ENCODE data around the gene SULT1C3.

SULT1C3 gene

DNA sequence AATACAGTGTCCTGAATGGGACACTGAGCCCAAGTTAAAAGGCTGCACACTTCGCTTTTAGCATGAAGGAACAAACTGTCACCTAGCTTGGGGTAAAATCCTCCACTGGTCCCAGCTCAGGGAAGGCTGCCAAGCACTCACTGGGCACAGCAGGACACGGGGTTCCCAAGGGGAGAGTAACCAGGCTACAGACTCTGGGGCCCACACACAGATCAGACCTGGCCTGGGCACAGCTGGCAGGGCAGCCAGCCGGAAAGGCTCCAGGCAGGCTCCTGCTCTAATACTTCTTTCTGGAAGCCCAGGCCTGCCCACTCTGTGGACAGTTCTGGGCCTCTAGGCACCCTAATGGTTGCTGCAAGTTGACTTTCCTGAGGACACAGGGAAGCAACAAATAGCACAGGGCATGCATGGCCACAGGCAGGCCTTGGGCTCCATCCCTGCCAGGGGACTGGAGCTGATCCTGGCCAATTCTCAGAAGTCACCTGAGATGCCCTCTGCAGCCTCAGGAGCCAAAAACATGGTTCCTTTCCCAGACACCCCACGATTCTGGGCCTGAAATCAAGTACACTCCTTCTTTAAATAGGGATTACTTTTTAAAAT lies 18.7 kb upstream of the SULT1C3 start:
- intact Hi-C loops (cut with DNase I; ENCODE audit: low total_unique reads): no loop called here
- Histone ChIP-seq H3K27me3 (no peaks in the 10 kb centered on the region), H3K27ac (peak overlapping the region in 1 of 2 donors; percentile 52), H3K4me3 (no peak overlapping the region), H3K36me3 (no peaks in the 10 kb centered on the region), H3K9me3 (peaks cover 0 to 11% (median 8%) of the 10 kb centered on the region in 3 donors), H3K4me1 (peaks cover 0 to 25% (median 0%) of the 10 kb centered on the region in 4 donors)
- peak; percentile 28 to 88 for DNase-seq
- TF ChIP-seq, protein P1, sequence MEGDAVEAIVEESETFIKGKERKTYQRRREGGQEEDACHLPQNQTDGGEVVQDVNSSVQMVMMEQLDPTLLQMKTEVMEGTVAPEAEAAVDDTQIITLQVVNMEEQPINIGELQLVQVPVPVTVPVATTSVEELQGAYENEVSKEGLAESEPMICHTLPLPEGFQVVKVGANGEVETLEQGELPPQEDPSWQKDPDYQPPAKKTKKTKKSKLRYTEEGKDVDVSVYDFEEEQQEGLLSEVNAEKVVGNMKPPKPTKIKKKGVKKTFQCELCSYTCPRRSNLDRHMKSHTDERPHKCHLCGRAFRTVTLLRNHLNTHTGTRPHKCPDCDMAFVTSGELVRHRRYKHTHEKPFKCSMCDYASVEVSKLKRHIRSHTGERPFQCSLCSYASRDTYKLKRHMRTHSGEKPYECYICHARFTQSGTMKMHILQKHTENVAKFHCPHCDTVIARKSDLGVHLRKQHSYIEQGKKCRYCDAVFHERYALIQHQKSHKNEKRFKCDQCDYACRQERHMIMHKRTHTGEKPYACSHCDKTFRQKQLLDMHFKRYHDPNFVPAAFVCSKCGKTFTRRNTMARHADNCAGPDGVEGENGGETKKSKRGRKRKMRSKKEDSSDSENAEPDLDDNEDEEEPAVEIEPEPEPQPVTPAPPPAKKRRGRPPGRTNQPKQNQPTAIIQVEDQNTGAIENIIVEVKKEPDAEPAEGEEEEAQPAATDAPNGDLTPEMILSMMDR (IDR thresholded peaks at IDR 0.05): no peak

DNA sequence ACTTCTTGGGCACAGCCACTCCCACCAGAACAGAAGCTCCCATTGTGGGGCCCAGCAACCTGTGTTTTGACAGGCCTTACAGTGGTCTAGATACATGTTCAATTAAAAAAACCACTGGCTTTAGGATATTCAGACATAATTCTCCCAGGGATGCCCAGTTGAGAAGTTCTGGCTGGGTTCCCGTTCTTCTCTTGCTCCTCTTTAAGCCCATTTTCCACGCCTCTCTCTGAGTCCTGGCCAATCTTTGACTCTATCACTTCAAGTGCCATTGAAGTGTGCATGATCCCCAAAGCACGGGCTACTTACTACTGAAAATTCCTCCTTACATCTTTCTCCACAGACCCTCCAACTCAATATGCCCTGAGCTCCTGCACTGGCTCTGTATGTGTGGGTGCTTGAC lies 17.5 kb upstream of the SULT1C3 start:
- H3K27ac ChIP-seq: no peak overlapping the region
- H3K4me1 ChIP-seq: peaks cover 0 to 25% (median 0%) of the 10 kb centered on the region in 4 donors
- no peak overlapping the region for H3K4me3 ChIP-seq
- intact Hi-C loops (cut with DNase I; ENCODE audit: low total_unique reads): no loop called here
- peaks cover 0 to 11% (median 8%) of the 10 kb centered on the region in 3 donors for H3K9me3 ChIP-seq
- no peaks in the 10 kb centered on the region for H3K36me3 ChIP-seq
- no peak for DNase-seq
- TF ChIP-seq, protein P1 (IDR thresholded peaks at IDR 0.05): no peak
- H3K27me3 ChIP-seq: no peaks in the 10 kb centered on the region

GRCh38 chr2:108223573-108223972 lies 16.2 kb upstream of the SULT1C3 start:
- TF ChIP-seq, protein P1 (IDR thresholded peaks at IDR 0.05): no peak
- Histone ChIP-seq H3K27ac (no peak overlapping the region), H3K9me3 (peaks cover 0 to 11% (median 8%) of the 10 kb centered on the region in 3 donors), H3K36me3 (no peaks in the 10 kb centered on the region), H3K4me3 (no peak overlapping the region), H3K27me3 (no peaks in the 10 kb centered on the region), H3K4me1 (peaks cover 0 to 25% (median 0%) of the 10 kb centered on the region in 4 donors)
- intact Hi-C loops (cut with DNase I; ENCODE audit: low total_unique reads): no loop called here
- no peak for DNase-seq

GRCh38 chr2:108224022-108224421 lies 15.7 kb upstream of the SULT1C3 start:
- peaks cover 0 to 11% (median 8%) of the 10 kb centered on the region in 3 donors for H3K9me3 ChIP-seq
- no peak overlapping the region for H3K27ac ChIP-seq
- no peak overlapping the region for H3K4me3 ChIP-seq
- peaks cover 0 to 25% (median 0%) of the 10 kb centered on the region in 4 donors for H3K4me1 ChIP-seq
- TF ChIP-seq, protein P1 (IDR thresholded peaks at IDR 0.05): no peak
- intact Hi-C loops (cut with DNase I; ENCODE audit: low total_unique reads): no loop called here
- H3K27me3 ChIP-seq: no peaks in the 10 kb centered on the region
- no peaks in the 10 kb centered on the region for H3K36me3 ChIP-seq
- DNase-seq: no peak

DNA sequence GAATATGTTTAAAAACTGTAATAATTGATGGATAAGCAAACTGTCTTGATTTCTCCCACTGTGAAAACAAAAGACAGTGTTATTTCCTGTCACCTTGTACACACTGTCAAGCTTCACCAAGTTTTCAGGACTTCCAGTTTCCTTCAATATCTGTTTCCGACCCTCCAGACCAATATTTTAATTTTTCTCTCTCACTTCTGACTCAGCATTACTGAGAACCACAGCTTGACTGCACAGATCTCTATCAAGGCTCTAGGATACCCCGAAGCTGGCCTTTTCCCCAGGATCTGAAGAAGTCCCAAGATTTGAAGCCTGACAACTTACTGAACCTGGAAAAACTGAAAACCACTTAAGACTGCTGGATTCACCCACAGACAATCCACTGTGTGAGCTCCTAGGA lies 13.2 kb upstream of the SULT1C3 start:
- no peak for DNase-seq
- Histone ChIP-seq H3K36me3 (no peaks in the 10 kb centered on the region), H3K9me3 (peaks cover 0 to 11% (median 8%) of the 10 kb centered on the region in 3 donors), H3K4me3 (no peak overlapping the region), H3K27me3 (no peaks in the 10 kb centered on the region), H3K4me1 (peaks cover 0 to 3% (median 0%) of the 10 kb centered on the region in 4 donors), H3K27ac (no peak overlapping the region)
- TF ChIP-seq, protein P1 (IDR thresholded peaks at IDR 0.05): no peak
- intact Hi-C loops (cut with DNase I; ENCODE audit: low total_unique reads): no loop called here
